Peyer's patch (tissue), 4 donors: ENCODE results near the gene PPP2R5E.

Source experiments
- POLR2A ChIP-seq, 2 donors: fragments of 450-650 bp; IDR thresholded peaks; one replicate each; pipeline ENCODE4 v1.5.1; 2017; ENCODE audit warnings: antibody characterized with exemption in 2 of 2, mild to moderate bottlenecking in 2 of 2, moderate library complexity in 2 of 2
- TF ChIP-seq, protein P1 (sequence below), 6 experiments: fragments of 450-650 bp in 4 of 6; fragments of 200-600 bp in 2 of 6; sonication (generic) in 1 of 6; IDR thresholded peaks; one replicate each; pipeline ENCODE4 v1.5.1; 2017 to 2019; ENCODE audit warnings: antibody characterized with exemption in 6 of 6, mild to moderate bottlenecking in 3 of 6, moderate library complexity in 1 of 6

DNA sequence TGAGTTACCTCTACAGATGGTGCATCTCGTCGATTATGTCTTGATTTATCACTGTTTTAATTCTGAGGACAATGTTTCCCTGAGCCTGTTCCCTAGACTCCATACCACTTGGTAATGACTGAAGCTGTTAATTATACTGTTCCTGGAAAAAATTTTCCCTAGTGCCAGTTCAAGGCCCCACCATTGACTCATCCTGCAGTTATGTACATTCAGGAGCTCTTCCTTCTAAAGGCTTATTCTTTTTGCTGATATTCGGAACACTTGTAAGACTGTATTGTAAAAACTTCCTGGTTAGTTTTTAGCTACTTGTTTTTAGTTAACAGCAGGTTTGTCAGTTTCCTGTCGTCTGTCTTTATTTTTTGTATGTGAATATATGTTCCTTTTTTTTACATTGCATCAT, 30.4 kb upstream of the PPP2R5E start:
- TF ChIP-seq, protein P1, sequence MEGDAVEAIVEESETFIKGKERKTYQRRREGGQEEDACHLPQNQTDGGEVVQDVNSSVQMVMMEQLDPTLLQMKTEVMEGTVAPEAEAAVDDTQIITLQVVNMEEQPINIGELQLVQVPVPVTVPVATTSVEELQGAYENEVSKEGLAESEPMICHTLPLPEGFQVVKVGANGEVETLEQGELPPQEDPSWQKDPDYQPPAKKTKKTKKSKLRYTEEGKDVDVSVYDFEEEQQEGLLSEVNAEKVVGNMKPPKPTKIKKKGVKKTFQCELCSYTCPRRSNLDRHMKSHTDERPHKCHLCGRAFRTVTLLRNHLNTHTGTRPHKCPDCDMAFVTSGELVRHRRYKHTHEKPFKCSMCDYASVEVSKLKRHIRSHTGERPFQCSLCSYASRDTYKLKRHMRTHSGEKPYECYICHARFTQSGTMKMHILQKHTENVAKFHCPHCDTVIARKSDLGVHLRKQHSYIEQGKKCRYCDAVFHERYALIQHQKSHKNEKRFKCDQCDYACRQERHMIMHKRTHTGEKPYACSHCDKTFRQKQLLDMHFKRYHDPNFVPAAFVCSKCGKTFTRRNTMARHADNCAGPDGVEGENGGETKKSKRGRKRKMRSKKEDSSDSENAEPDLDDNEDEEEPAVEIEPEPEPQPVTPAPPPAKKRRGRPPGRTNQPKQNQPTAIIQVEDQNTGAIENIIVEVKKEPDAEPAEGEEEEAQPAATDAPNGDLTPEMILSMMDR (IDR thresholded peaks at IDR 0.05): no peak
- no peak for TF ChIP-seq POLR2A (IDR thresholded peaks at IDR 0.05)
